ENCODE data around the gene DLG3.

DNA sequence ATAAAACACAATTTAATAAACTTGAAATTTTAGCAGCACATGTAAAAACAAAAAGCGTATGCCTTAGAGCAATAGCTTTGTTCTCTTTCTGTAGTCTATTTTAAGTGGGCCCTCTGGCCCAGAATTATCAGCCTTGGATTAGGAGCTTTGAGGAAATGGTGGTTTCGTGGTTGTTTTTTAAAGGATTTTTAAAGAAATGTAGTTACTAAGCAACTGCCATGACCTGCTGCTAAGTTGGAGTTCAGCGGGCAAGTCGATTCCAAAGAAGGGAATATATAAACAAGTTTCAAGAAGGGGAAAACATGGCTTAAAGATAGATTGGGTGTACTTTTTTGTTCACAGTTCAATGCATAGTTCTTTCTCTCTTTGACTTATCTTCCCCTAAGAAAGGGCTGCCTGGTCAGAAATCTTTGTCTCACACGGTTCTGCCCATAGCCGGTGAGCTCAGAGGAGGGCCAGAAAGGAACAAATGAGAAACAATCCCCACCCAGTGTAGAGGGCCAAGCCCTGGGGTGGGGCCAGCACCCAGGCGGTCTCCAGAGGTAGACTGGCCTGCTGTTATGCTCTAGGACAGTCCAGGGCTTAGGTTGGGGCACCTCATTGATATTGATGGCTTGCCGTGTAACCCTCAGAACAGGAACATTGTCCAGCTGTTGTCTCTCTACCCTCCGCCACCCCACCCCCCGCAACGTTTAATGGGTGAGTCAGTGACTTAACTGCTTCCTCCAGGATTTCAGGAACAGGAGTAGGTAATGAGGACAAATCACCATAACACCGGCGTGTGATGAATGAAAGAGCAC lies 32.5 kb downstream of the DLG3 start:
- TF ChIP-seq, protein P1, sequence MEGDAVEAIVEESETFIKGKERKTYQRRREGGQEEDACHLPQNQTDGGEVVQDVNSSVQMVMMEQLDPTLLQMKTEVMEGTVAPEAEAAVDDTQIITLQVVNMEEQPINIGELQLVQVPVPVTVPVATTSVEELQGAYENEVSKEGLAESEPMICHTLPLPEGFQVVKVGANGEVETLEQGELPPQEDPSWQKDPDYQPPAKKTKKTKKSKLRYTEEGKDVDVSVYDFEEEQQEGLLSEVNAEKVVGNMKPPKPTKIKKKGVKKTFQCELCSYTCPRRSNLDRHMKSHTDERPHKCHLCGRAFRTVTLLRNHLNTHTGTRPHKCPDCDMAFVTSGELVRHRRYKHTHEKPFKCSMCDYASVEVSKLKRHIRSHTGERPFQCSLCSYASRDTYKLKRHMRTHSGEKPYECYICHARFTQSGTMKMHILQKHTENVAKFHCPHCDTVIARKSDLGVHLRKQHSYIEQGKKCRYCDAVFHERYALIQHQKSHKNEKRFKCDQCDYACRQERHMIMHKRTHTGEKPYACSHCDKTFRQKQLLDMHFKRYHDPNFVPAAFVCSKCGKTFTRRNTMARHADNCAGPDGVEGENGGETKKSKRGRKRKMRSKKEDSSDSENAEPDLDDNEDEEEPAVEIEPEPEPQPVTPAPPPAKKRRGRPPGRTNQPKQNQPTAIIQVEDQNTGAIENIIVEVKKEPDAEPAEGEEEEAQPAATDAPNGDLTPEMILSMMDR (conservative IDR thresholded peaks at IDR 0.05; ENCODE audit: low read length) = no peak
- TF ChIP-seq EZH2phosphoT487 (IDR thresholded peaks at IDR 0.05; ENCODE audit: borderline replicate concordance) = no peak
